Erythroblast (primary cell): ENCODE measurements around the gene RASAL1.

Experiments used
- DNase-seq, 2 experiments: peaks; one replicate each; lab custom pipeline; 2025; lab: John Stamatoyannopoulos, UW
- GATA1 ChIP-seq: IDR thresholded peaks from 2 replicates; pipeline ENCODE4 v1.6.1; 2011; ENCODE audit warnings: low read depth, mild to moderate bottlenecking, control low read depth, low read length, moderate library complexity
- POLR2A ChIP-seq: IDR thresholded peaks from 2 replicates; pipeline ENCODE4 v1.6.1; 2011; ENCODE audit warnings: mild to moderate bottlenecking, low read length

Gene RASAL1

GRCh38 chr12:113058553-113058952, 77.0 kb downstream of the RASAL1 start:
- TF ChIP-seq GATA1, result no peak
- TF ChIP-seq POLR2A, result no peak
- DNase-seq, result no peak

GRCh38 chr12:113057565-113058485, 77.7 kb downstream of the RASAL1 start:
- TF ChIP-seq POLR2A (no peak), GATA1 (no peak)

GRCh38 chr12:113056631-113057488, 78.7 kb downstream of the RASAL1 start, which contains the start of gene DTX1:
Gene DTX1 (plus strand): TSS chr12:113056730. CDS start chr12:113058193, 1,463 bp downstream.
- DNase-seq, result no peak
- no peak for TF ChIP-seq GATA1
- no peak for TF ChIP-seq POLR2A

More at GRCh38 chr12:113057565-113058485, 77.7 kb downstream of the RASAL1 start:
- DNase-seq, result no peak

- no peak for TF ChIP-seq GATA1
- no peak for TF ChIP-seq POLR2A
Observed at GRCh38 chr12:113056381-113056630, 79.3 kb downstream of the RASAL1 start.

GRCh38 chr12:113055594-113056380, 79.8 kb downstream of the RASAL1 start:
- no peak for DNase-seq
- no peak for TF ChIP-seq GATA1
- TF ChIP-seq POLR2A, result no peak

More at GRCh38 chr12:113056381-113056630, 79.3 kb downstream of the RASAL1 start:
- DNase-seq, result no peak

- DNase-seq, result no peak
- TF ChIP-seq POLR2A (no peak), GATA1 (no peak)
Observed at GRCh38 chr12:113054948-113055486, 80.5 kb downstream of the RASAL1 start.

- DNase-seq, result no peak
- no peak for TF ChIP-seq GATA1
- no peak for TF ChIP-seq POLR2A
Observed at GRCh38 chr12:113052326-113052725, 83.2 kb downstream of the RASAL1 start.

- DNase-seq, result no peak
- TF ChIP-seq POLR2A, result no peak
- no peak for TF ChIP-seq GATA1
Observed at GRCh38 chr12:113051759-113052158, 83.8 kb downstream of the RASAL1 start.

GRCh38 chr12:113050795-113051194, 84.8 kb downstream of the RASAL1 start:
- TF ChIP-seq GATA1 (no peak), POLR2A (no peak)
- no peak for DNase-seq

- no peak for TF ChIP-seq GATA1
- no peak for TF ChIP-seq POLR2A
- DNase-seq, result no peak
Observed at GRCh38 chr12:113049976-113050742, 85.4 kb downstream of the RASAL1 start.
